Fibroblast of skin of left quadriceps (primary cell): ENCODE results near the gene SLC38A3.
"Not testable (repeated sequence)": the region's sequence is repeated elsewhere in the genome, so short reads cannot be mapped to it uniquely, and the experiment has no call there.

Experiments
- DNase-seq, 2 experiments: peaks; one replicate each; pipeline ENCODE4 v3.0.0-alpha.2; 2013; ENCODE audit warnings: low read depth in 2 of 2

Gene SLC38A3

DNA sequence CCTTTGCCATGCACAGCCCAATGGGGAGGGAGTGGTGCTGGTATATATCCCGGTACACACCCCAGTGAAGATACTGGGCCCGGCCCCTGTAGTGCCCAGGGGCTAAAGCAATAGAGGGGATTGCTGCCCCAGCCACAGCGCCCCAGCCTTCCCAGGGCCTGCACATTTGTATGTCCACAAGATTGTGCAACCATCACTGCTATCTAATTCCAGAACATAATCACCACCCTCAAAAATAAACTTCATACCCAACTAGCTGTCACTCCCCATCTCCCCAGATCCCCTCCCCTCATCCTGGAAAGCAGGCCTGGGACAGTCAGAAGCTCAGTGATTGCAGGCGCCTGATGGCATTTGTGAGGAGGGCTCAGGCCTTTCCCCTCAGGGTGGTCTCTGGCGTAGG, 44.4 kb downstream of the SLC38A3 start:
- no peak for DNase-seq

GRCh38 chr3:50250514-50250913, 45.4 kb downstream of the SLC38A3 start:
- no peak for DNase-seq

GRCh38 chr3:50251220-50251619, 46.1 kb downstream of the SLC38A3 start:
- no peak for DNase-seq

DNA sequence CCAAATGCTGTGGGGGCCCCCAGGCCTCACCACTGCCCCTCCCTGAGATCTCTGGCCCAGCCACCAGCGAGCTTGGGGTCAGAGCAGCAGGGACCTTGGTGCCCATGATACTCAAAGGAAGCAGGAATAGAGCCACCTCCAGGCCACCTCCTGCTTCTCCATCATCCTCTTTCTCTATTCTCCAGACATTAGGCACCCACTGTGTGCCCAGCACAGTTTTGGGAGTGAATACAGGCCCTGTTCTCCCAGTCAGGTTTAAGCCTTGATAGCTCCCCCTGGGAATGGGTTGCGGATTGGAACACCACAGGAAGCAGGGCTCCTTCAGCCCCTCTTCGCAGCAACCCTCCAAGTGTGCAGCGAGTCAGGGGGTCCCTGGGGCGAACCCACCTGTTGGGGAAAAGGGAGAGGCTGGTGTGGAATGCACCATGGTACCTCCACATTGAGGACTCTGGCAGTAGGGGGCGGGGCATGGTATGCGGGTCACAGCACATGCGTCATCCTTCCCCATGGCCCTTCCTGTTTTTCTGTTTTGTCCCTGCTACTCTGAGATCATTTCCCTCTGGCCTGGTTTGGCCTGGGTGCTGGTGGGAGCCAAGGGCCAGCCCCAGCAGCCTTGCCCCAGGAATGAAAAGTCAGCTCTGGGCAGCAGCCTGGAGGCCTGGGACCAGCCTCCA, 49.6 kb downstream of the SLC38A3 start:
- no peak for DNase-seq

- no peak for DNase-seq
Measured at GRCh38 chr3:50255251-50255615, 50.2 kb downstream of the SLC38A3 start.

DNA sequence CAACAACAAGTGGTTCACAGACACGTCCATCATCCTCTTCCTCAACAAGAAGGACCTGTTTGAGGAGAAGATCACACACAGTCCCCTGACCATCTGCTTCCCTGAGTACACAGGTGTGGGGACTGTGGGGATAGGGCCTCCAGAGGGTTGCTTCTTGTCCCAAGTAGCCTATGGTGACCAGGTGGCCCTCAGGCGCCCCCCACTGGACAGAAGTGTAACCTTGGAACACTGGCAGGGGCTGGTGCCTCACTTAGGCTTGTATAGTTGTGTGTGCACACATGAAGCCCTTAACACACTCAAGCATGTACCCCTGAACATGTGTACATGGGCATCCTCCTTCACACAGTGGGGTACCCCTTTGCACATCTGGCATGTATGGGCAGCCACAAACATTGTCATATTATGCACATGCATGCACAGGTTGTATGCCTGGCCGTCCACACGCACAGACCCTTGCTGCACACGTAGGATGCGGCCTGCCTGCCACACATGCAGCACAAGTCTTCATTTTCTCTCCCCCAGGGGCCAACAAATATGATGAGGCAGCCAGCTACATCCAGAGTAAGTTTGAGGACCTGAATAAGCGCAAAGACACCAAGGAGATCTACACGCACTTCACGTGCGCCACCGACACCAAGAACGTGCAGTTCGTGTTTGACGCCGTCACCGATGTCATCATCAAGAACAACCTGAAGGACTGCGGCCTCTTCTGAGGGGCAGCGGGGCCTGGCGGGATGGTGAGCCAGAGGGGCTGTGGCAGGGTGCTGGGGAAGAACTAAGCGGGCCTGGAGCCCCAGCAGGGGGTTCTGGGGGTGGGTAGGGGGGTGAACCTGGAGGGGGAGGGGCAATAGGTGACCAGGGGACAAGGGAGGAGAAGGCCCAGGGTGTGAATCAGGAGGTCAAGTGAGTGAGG, 52.2 kb downstream of the SLC38A3 start:
- no peak for DNase-seq

GRCh38 chr3:50258029-50258680, 53.1 kb downstream of the SLC38A3 start:
- no peak for DNase-seq

DNA sequence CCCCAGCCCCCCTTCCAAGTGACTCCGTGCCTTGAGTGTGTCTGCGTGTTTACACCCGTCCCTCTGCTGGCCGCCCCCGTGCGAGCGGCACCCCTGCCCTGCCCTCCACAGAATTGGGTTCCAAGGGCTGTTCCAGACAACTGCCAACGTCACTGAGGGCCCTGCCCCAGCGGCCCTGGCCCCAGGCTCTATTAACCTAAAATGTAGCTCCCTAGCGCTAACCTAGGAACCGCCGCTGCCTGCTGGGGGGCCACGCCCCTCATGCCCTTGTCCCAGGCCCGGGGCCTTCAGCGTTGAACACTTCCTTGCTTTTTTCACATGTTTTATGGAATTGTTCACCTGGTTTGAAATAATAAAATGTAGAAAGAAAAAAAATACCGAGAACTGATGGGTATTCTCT, 53.9 kb downstream of the SLC38A3 start:
- DNase-seq, result no peak

DNA sequence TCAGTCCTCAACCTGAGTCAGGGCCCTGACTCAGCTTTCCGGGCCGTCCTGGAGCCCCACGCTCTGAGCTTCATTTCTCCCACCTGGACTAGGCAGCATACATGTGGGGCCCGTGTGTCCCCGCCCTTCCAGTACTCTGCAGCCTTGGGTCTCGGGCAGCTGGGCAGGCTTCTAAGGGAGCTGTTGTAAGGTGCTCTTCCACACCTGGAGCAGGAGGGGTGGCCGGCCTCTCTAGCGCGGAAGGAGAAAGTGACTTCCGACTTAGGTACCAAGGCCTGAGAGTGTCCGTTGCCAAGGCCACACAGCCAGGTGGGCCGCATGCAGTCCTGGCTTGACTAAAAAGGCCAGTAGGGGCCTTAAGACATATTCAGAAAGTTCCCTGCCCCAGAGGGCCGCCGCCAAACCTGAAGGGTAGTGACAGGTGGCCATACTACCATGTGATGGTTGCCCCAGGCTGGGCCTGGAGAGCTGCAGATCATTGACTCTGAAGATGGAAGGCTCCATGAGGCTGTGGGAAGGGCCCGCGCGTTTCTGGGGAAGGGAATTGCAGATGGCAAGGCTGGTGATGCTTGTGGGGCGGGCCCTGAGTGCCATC, 54.5 kb downstream of the SLC38A3 start:
- DNase-seq, result no peak

GRCh38 chr3:50260027-50260941, 55.2 kb downstream of the SLC38A3 start:
- DNase-seq, result peak; percentile 57 to 62

- DNase-seq, result no peak
Measured at GRCh38 chr3:50260942-50261441, 55.9 kb downstream of the SLC38A3 start.

GRCh38 chr3:50261505-50261904, 56.4 kb downstream of the SLC38A3 start:
- no peak for DNase-seq

DNA sequence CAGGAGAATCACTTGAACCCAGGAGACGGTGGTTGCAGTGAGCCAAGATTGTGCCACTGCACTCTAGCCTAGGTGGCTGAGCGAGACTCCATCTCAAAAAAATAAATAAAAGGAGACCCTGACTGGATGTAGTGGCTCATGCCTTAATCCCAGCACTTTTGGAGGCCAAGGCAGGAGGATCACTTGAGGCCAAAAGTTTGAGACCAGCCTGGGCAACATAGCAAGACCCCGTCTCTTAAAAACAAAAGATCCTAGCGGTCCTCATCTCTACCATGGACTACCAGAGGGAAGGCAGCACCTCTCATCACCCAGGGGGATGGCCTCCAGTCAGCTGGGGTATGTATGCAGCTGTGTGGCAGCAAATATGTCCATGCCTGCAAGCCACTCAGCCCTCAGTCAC, 57.1 kb downstream of the SLC38A3 start:
- not testable (repeated sequence) for DNase-seq

DNA sequence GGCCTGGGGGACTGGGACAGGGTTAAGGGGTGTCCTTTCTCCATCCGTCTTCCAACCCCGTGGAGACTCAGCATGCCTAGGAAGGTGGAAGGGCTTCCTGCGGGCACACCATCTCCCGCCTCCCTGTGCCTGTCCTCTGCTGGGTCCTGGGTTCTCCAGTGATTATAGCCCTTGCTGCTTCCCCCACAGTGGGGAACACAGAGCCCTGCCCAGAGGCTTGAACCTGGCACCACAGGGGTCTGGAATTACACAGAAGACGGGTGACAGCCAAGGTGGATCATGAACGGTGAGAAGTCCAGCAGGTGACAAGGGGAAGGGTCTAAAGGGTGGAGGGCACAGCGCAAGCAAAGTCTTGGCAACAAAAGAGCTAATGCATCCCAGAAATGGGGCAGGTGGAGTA, 57.7 kb downstream of the SLC38A3 start:
- no peak for DNase-seq

- DNase-seq, result no peak
Measured at GRCh38 chr3:50263478-50264382, 58.7 kb downstream of the SLC38A3 start.

- peak; percentile 96 for DNase-seq
Measured at GRCh38 chr3:50264383-50264963, 59.4 kb downstream of the SLC38A3 start.

DNA sequence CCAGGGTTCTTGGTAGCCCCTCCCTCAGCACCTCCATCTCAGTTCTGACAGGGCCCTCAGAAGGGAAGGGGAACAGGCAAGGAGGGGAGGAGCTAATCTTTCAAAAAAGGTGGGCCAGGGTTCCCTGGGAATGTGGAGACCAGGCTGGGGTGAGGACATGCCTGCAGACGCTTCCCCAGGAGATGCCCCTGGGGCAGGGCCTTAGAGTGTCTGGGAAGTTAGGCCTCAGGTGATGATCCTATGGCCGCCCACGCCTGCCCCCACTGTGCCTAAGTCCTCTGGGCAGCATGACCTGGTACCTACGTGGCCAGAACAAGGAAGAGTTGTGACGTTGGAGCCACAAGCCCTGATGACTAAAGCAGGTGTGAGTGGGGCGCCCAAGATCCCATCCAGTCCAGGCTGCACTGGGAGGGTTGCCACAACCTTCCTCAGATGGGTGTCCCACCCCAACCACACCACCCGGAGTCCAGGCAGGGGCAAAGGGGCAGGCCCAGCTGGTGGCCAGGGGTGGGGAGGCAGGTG, 60.0 kb downstream of the SLC38A3 start:
- DNase-seq, result no peak

- DNase-seq, result no peak
Measured at GRCh38 chr3:50265571-50265970, 60.5 kb downstream of the SLC38A3 start.

GRCh38 chr3:50266017-50266416, 60.9 kb downstream of the SLC38A3 start:
- no peak for DNase-seq
